H1 (cell line): ENCODE results near the gene ENOSF1. TPM values are rescaled to one million over a fixed set of nuclear protein-coding genes. Genes with fewer than 3 reads are reported as not detected.

ENCODE experiments used
- CTCF ChIA-PET: fragments of 300-600 bp; sonication (Branson Sonifier 250); formaldehyde crosslinking; loops from one replicate; lab custom pipeline; 2021; ENCODE audit not compliant: partially characterized antibody; lab: Charles Lee
- POLR2A ChIA-PET: fragments of 300-600 bp; sonication (Branson Sonifier 250); formaldehyde crosslinking; loops from one replicate; lab custom pipeline; 2021; ENCODE audit warnings: inconsistent platforms; ENCODE audit not compliant: partially characterized antibody; lab: Charles Lee
- DNase-seq, 2 experiments: peaks; one replicate each; pipeline versions ENCODE4 v3.0.0 to v3.0.0-alpha.2; 2010 to 2022; ENCODE audit warnings: low spot score in 2 of 2, low read depth in 1 of 2, mixed read lengths in 1 of 2
- FAIRE-seq: peaks from 2 replicates; lab custom pipeline; 2011; peaks lifted over from hg19 to GRCh38; lab: Jason Lieb, UNC
- H2AFZ ChIP-seq: 2 replicates; pipeline ENCODE4 v1.8.1; 2012; ENCODE audit warnings: low read length, inconsistent platforms
- H2AK5ac ChIP-seq: 2 replicates; pipeline ENCODE4 v1.6.1; 2013; ENCODE audit warnings: low read depth, low read length
- H2BK120ac ChIP-seq: replicated peaks from 2 replicates; pipeline ENCODE3; 2013; ENCODE audit warnings: low read depth, low read length, inconsistent platforms
- H2BK12ac ChIP-seq: 2 replicates; pipeline ENCODE4 v1.6.1; 2013; ENCODE audit warnings: low read depth, low read length
- H2BK15ac ChIP-seq: 2 replicates; pipeline ENCODE4 v1.6.1; 2013; ENCODE audit warnings: low read length
- H2BK20ac ChIP-seq: 2 replicates; pipeline ENCODE4 v1.6.1; 2013; ENCODE audit warnings: low read length
- H2BK5ac ChIP-seq: 2 replicates; pipeline ENCODE4 v1.6.1; 2013; ENCODE audit warnings: low read depth, low read length
- H3K14ac ChIP-seq: 2 replicates; pipeline ENCODE4 v1.6.1; 2013; ENCODE audit warnings: inconsistent platforms; ENCODE audit not compliant: insufficient read length
- H3K18ac ChIP-seq: 2 replicates; pipeline ENCODE4 v1.6.1; 2013; ENCODE audit warnings: low read length; ENCODE audit errors: extremely low read depth
- H3K23ac ChIP-seq: 2 replicates; pipeline ENCODE4 v1.6.1; 2013; ENCODE audit warnings: inconsistent platforms; ENCODE audit not compliant: insufficient read length
- H3K23me2 ChIP-seq: 2 replicates; pipeline ENCODE4 v1.6.1; 2013; ENCODE audit warnings: low read depth, low read length
- H3K27ac ChIP-seq: 2 replicates; pipeline ENCODE4 v1.6.1; 2011; ENCODE audit warnings: low read depth, low read length, inconsistent platforms
- H3K27me3 ChIP-seq, 4 experiments: replicated peaks in 1 of 4; 1 replicate in 1 of 4; 2 replicates in 3 of 4; pipeline versions ENCODE4 v1.6.1 to v1.8.1; 2011 to 2013; ENCODE audit warnings: low read length in 3 of 4, mild to moderate bottlenecking in 3 of 4, inconsistent platforms in 2 of 4, mixed read lengths in 2 of 4, moderate library complexity in 1 of 4; ENCODE audit not compliant: control insufficient read depth in 3 of 4, insufficient read depth in 3 of 4; ENCODE audit errors: extremely low read depth in 1 of 4
- H3K36me3 ChIP-seq, 4 experiments: 2 replicates each; pipeline versions ENCODE4 v1.6.1 to v1.8.1; 2011 to 2013; ENCODE audit warnings: mild to moderate bottlenecking in 4 of 4, low read length in 3 of 4, moderate library complexity in 2 of 4, control low read depth in 1 of 4, inconsistent platforms in 1 of 4; ENCODE audit not compliant: insufficient read depth in 4 of 4, control insufficient read depth in 2 of 4
- H3K4ac ChIP-seq: replicated peaks from 2 replicates; pipeline ENCODE3; 2013; ENCODE audit warnings: low read length, low read depth, mixed read lengths, inconsistent platforms; ENCODE audit not compliant: insufficient read length
- H3K4me1 ChIP-seq, 4 experiments: replicated peaks in 1 of 4; 1 replicate in 1 of 4; 2 replicates in 3 of 4; pipeline versions ENCODE4 v1.6.1 to v1.8.1; 2011 to 2013; ENCODE audit warnings: low read length in 3 of 4, inconsistent platforms in 2 of 4, mixed read lengths in 1 of 4; ENCODE audit not compliant: insufficient read depth in 4 of 4, control insufficient read depth in 3 of 4
- H3K4me2 ChIP-seq, 2 experiments: 2 replicates each; pipeline versions ENCODE4 v1.6.1 to v1.8.1; 2011 to 2013; ENCODE audit warnings: low read depth in 2 of 2, low read length in 2 of 2, control low read depth in 1 of 2, inconsistent platforms in 1 of 2, mild to moderate bottlenecking in 1 of 2; ENCODE audit not compliant: insufficient read depth in 1 of 2
- H3K4me3 ChIP-seq, 4 experiments: fragments of 200-600, 300-600 bp in 1 of 4; sonication (generic), shearing (Covaris generic), sonication (Bioruptor Twin) in 1 of 4; 2 replicates each; pipeline versions ENCODE4 v1.5.1 to v1.8.1; 2011 to 2016; ENCODE audit warnings: low read length in 4 of 4, low read depth in 3 of 4, control low read depth in 2 of 4, inconsistent platforms in 2 of 4, mild to moderate bottlenecking in 2 of 4, mixed read lengths in 1 of 4, moderate library complexity in 1 of 4; ENCODE audit not compliant: insufficient read depth in 2 of 4; ENCODE audit errors: extremely low read depth in 1 of 4
- H3K56ac ChIP-seq: replicated peaks from 2 replicates; pipeline ENCODE3; 2013; ENCODE audit warnings: low read depth, mild to moderate bottlenecking, mixed read lengths, low read length, inconsistent platforms; ENCODE audit not compliant: insufficient read length
- H3K79me1 ChIP-seq: 2 replicates; pipeline ENCODE4 v1.6.1; 2013; ENCODE audit warnings: low read depth, low read length, control low read depth
- H3K79me2 ChIP-seq, 2 experiments: 2 replicates each; pipeline versions ENCODE4 v1.6.1 to v1.8.1; 2012 to 2013; ENCODE audit warnings: low read length in 2 of 2, mild to moderate bottlenecking in 2 of 2, inconsistent platforms in 1 of 2; ENCODE audit not compliant: insufficient read depth in 2 of 2, control insufficient read depth in 1 of 2
- H3K9ac ChIP-seq, 4 experiments: replicated peaks in 1 of 4; 1 replicate in 1 of 4; 2 replicates in 3 of 4; pipeline versions ENCODE4 v1.6.1 to v1.8.1; 2011 to 2013; ENCODE audit warnings: low read depth in 3 of 4, low read length in 3 of 4, control low read depth in 2 of 4, mild to moderate bottlenecking in 2 of 4, moderate library complexity in 2 of 4, inconsistent platforms in 1 of 4; ENCODE audit errors: extremely low read depth in 1 of 4
- H3K9me3 ChIP-seq, 2 experiments: 2 replicates each; pipeline versions ENCODE4 v1.6.1 to v1.8.1; 2012 to 2013; ENCODE audit warnings: mild to moderate bottlenecking in 2 of 2, moderate library complexity in 2 of 2, control low read depth in 1 of 2, inconsistent platforms in 1 of 2, low read depth in 1 of 2, low read length in 1 of 2, mixed read lengths in 1 of 2; ENCODE audit not compliant: insufficient read depth in 2 of 2
- H4K20me1 ChIP-seq, 2 experiments: replicated peaks in 1 of 2; 2 replicates each; pipeline versions ENCODE3 to v1.8.1; 2011 to 2013; ENCODE audit warnings: inconsistent platforms in 2 of 2, low read length in 2 of 2, mild to moderate bottlenecking in 1 of 2; ENCODE audit not compliant: insufficient read depth in 2 of 2, control insufficient read depth in 1 of 2
- H4K5ac ChIP-seq: 2 replicates; pipeline ENCODE4 v1.6.1; 2013; ENCODE audit warnings: low read length, low read depth, mixed read lengths, inconsistent platforms; ENCODE audit not compliant: insufficient read length
- H4K8ac ChIP-seq: 2 replicates; pipeline ENCODE4 v1.8.0; 2013; ENCODE audit warnings: mild to moderate bottlenecking, moderate library complexity, low read length, inconsistent platforms; ENCODE audit not compliant: insufficient read depth; ENCODE audit errors: extremely low read depth
- H4K91ac ChIP-seq: replicated peaks from 2 replicates; pipeline ENCODE3; 2013; ENCODE audit warnings: low read length, mixed read lengths, inconsistent platforms; ENCODE audit not compliant: insufficient read length
- CEBPB ChIP-seq: IDR thresholded peaks from 2 replicates; pipeline ENCODE4 v1.6.1; 2012; ENCODE audit warnings: low read depth, low read length
- CREB1 ChIP-seq: IDR thresholded peaks from 2 replicates; pipeline ENCODE4 v1.6.1; 2012; ENCODE audit warnings: inconsistent platforms
- FOSL1 ChIP-seq: IDR thresholded peaks from 2 replicates; pipeline ENCODE4 v1.6.1; 2011; ENCODE audit warnings: mild to moderate bottlenecking, low read depth, low read length, moderate library complexity; ENCODE audit not compliant: insufficient read depth
- JUN ChIP-seq: IDR thresholded peaks from 2 replicates; pipeline ENCODE4 v1.6.1; 2011; ENCODE audit warnings: low read depth, mild to moderate bottlenecking, improper control_type of control experiment, low read length
- PHF8 ChIP-seq: fragments of 200-600 bp; sonication (generic); conservative IDR thresholded peaks from 2 replicates; pipeline ENCODE4 v1.7.1; 2012; ENCODE audit warnings: low read depth, mild to moderate bottlenecking, inconsistent platforms, low read length, moderate library complexity
- RXRA ChIP-seq: IDR thresholded peaks from 2 replicates; pipeline ENCODE4 v1.6.1; 2011; ENCODE audit warnings: low read depth, mild to moderate bottlenecking, low read length, moderate library complexity; ENCODE audit not compliant: insufficient read depth
- SIRT6 ChIP-seq: IDR thresholded peaks from one replicate; pipeline ENCODE4 v1.7.1; 2012; ENCODE audit warnings: low read length, inconsistent platforms
- SP4 ChIP-seq: IDR thresholded peaks from 2 replicates; pipeline ENCODE4 v1.6.1; 2012; ENCODE audit warnings: low read length, inconsistent platforms
- SUZ12 ChIP-seq: fragments of 200-600 bp; sonication (generic); IDR thresholded peaks from 2 replicates; pipeline ENCODE4 v1.6.1; 2012; ENCODE audit warnings: mild to moderate bottlenecking, inconsistent platforms, low read length, moderate library complexity, mixed read lengths
- TBP ChIP-seq: IDR thresholded peaks from 2 replicates; pipeline ENCODE4 v1.6.1; 2011; ENCODE audit warnings: low read depth, low read length, improper control_type of control experiment
- TCF12 ChIP-seq: IDR thresholded peaks from 2 replicates; pipeline ENCODE4 v1.6.1; 2011; ENCODE audit warnings: low read depth, mild to moderate bottlenecking, low read length
- TEAD4 ChIP-seq: IDR thresholded peaks from 2 replicates; pipeline ENCODE4 v1.6.1; 2012; ENCODE audit warnings: low read depth, low read length, inconsistent platforms, mixed read lengths
- WGBS, 2 experiments: shearing (Covaris generic) in 1 of 2; methylation state at CpG; one replicate each; pipeline versions ENCODE4 v1.1.6 to v1.1.7; 2013 to 2015; ENCODE audit warnings: low lambda C conversion rate in 2 of 2, mixed read lengths in 2 of 2, inconsistent platforms in 1 of 2, low coverage in 1 of 2, missing lambda C conversion rate in 1 of 2; ENCODE audit not compliant: insufficient replicate concordance in 2 of 2, insufficient coverage in 1 of 2, insufficient read length in 1 of 2; ENCODE audit errors: extremely low coverage in 1 of 2, missing lambda C conversion rate in 1 of 2; 5-methylcytosine and 5-hydroxymethylcytosine counted together
- polyA plus RNA-seq, 7 experiments: library from polyadenylated mRNA; depleted of rRNA in 3 of 7; stranded (reverse) in 5 of 7; unstranded in 2 of 7; fragments of >200 nt in 5 of 7; fragments of 200-250 nt in 2 of 7; gene quantifications; 1 replicate in 5 of 7; 2 replicates in 1 of 7; 4 replicates in 1 of 7; pipeline versions ENCODE4 v1.2.1 to v1.2.3, GENCODE V29; 2011 to 2013; ENCODE audit warnings: missing spikeins in 2 of 7, mixed read lengths in 2 of 7
- total RNA-seq: library from RNA; stranded (reverse); fragmentation: NEBNext Ultra II Directional; extraction: Animal tissue kit (Norgen Biotek cat#: 25700); gene quantifications from 2 replicates; pipeline ENCODE4 v1.2.1, GENCODE V29; 2021
- TF ChIP-seq, protein P1 (sequence below): IDR thresholded peaks from 2 replicates; pipeline ENCODE4 v1.6.1; 2012; ENCODE audit warnings: inconsistent platforms
- TF ChIP-seq, protein P2 (sequence below): IDR thresholded peaks from 2 replicates; pipeline ENCODE4 v1.6.1; 2011; ENCODE audit warnings: low read length, improper control_type of control experiment

Gene ENOSF1
- total and polyA plus RNA-seq, 2 of the 8 experiments (the other 6 are each of a cell fraction or from before 2014, with no cell fraction given), result 15.4 to 26.4 TPM

DNA sequence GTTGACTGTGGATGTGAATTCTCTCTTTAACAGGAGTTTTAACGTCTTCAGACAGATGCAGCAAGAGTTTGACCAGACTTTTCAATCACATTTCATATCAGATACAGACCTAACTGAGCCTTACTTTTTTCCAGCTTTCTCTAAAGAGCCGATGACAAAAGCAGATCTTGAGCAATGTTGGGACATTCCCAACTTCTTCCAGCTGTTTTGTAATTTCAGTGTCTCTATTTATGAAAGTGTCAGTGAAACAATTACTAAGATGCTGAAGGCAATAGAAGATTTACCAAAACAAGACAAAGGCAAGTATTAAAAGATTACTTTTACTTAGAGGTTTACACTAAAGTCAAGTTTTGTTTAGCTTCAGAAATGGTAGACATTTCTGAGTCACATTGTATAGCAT is 85.2 kb downstream of the ENOSF1 start:
- no peak overlapping the region for H2AK5ac ChIP-seq
- no peak overlapping the region for H3K27ac ChIP-seq
- H2BK15ac ChIP-seq, result no peak overlapping the region
- H4K8ac ChIP-seq, result no peak overlapping the region
- H2BK120ac ChIP-seq, result no peak overlapping the region
- H3K23me2 ChIP-seq, result no peaks in the 10 kb centered on the region; the same call in 1 of the 2 replicates
- no peak for DNase-seq
- ChIA-PET CTCF (interaction anchor here (1.2 to 6.9 kb wide), 10 partner anchors 12 to 205 kb away, joined by 3 to 63 read pairs (median 4); no protein-coding TSS in a partner anchor), POLR2A (no interaction called here)
- no peak for FAIRE-seq
- no peaks in the 10 kb centered on the region for H3K79me1 ChIP-seq
- H2BK12ac ChIP-seq, result no peak overlapping the region
- no peaks in the 10 kb centered on the region for H3K9me3 ChIP-seq
- no peaks in the 10 kb centered on the region for H3K36me3 ChIP-seq
- WGBS, 2 experiments, result 92% methylated on average over 2 of the region's 2 CpGs; no CpG with 5 or more reads in 1 of the 2 experiments
- no peak overlapping the region for H3K56ac ChIP-seq
- no peak overlapping the region for H3K14ac ChIP-seq
- H3K27me3 ChIP-seq, result no peaks in the 10 kb centered on the region
- no peak overlapping the region for H2AFZ ChIP-seq
- H2BK20ac ChIP-seq, result no peak overlapping the region
- no peak overlapping the region for H2BK5ac ChIP-seq
- no peak overlapping the region for H3K4me3 ChIP-seq
- no peak overlapping the region for H3K18ac ChIP-seq
- no peak overlapping the region for H3K23ac ChIP-seq
- H3K4me1 ChIP-seq, result no peaks in the 10 kb centered on the region; a peak in 1 of 7 replicates
- H4K20me1 ChIP-seq, result no peaks in the 10 kb centered on the region
- H4K91ac ChIP-seq, result no peak overlapping the region
- no peak overlapping the region for H3K9ac ChIP-seq
- no peaks in the 10 kb centered on the region for H3K79me2 ChIP-seq
- no peak overlapping the region for H4K5ac ChIP-seq
- H3K4me2 ChIP-seq, result no peak overlapping the region
- no peak overlapping the region for H3K4ac ChIP-seq
- TF ChIP-seq TCF12 (no peak), SIRT6 (no peak), TEAD4 (no peak), TBP (no peak), SUZ12 (no peak), PHF8 (no peak), FOSL1 (no peak), RXRA (no peak), SP4 (no peak), CREB1 (no peak), CEBPB (no peak), JUN (no peak)
- TF ChIP-seq, protein P1, sequence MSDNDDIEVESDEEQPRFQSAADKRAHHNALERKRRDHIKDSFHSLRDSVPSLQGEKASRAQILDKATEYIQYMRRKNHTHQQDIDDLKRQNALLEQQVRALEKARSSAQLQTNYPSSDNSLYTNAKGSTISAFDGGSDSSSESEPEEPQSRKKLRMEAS, result no peak
- TF ChIP-seq, protein P2, sequence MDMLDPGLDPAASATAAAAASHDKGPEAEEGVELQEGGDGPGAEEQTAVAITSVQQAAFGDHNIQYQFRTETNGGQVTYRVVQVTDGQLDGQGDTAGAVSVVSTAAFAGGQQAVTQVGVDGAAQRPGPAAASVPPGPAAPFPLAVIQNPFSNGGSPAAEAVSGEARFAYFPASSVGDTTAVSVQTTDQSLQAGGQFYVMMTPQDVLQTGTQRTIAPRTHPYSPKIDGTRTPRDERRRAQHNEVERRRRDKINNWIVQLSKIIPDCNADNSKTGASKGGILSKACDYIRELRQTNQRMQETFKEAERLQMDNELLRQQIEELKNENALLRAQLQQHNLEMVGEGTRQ, result no peak
